Activated CD8-positive, alpha-beta memory T cell treated with anti-CD3 and anti-CD28 coated beads for 4 hours (primary cell): Measurements from ENCODE around the gene CDC42SE2.
"Not testable (repeated sequence)": the region's sequence is repeated elsewhere in the genome, so short reads cannot be mapped to it uniquely, and the experiment has no call there.

Experiments
- DNase-seq, 2 donors: peaks; one replicate each; pipeline ENCODE4 v3.0.0-alpha.2; 2020; ENCODE audit warnings: low read depth in 2 of 2

CDC42SE2 gene

GRCh38 chr5:131389869-131390265, 126.0 kb downstream of the CDC42SE2 start:
- DNase-seq: no peak

- no peak for DNase-seq
Observed at GRCh38 chr5:131392466-131393095, 128.7 kb downstream of the CDC42SE2 start.

- DNase-seq: no peak
Observed at GRCh38 chr5:131393498-131393968, 129.7 kb downstream of the CDC42SE2 start.

- peak in 1 of 2 donors; percentile 25 for DNase-seq
Observed at GRCh38 chr5:131394128-131394527, 130.3 kb downstream of the CDC42SE2 start.

GRCh38 chr5:131396015-131396414, 132.2 kb downstream of the CDC42SE2 start:
- DNase-seq: no peak

GRCh38 chr5:131396630-131397273, 132.9 kb downstream of the CDC42SE2 start:
- no peak for DNase-seq

- DNase-seq: not testable (repeated sequence)
Observed at GRCh38 chr5:131399007-131399406, 135.2 kb downstream of the CDC42SE2 start.

- no peak for DNase-seq
Observed at GRCh38 chr5:131400585-131400984, 136.7 kb downstream of the CDC42SE2 start.

GRCh38 chr5:131405674-131406073, 141.8 kb downstream of the CDC42SE2 start:
- DNase-seq: no peak

- DNase-seq: no peak
Observed at GRCh38 chr5:131406076-131406475, 142.2 kb downstream of the CDC42SE2 start.

- no peak for DNase-seq
Observed at GRCh38 chr5:131406975-131407638, 143.3 kb downstream of the CDC42SE2 start.

- DNase-seq: no peak
Observed at GRCh38 chr5:131413605-131414559, 150.0 kb downstream of the CDC42SE2 start.

GRCh38 chr5:131416729-131417128, 152.9 kb downstream of the CDC42SE2 start:
- DNase-seq: no peak

GRCh38 chr5:131417240-131417869, 153.5 kb downstream of the CDC42SE2 start:
- peak; percentile 59 to 69 for DNase-seq

- DNase-seq: no peak
Observed at GRCh38 chr5:131418846-131419245, 155.0 kb downstream of the CDC42SE2 start.

- no peak for DNase-seq
Observed at GRCh38 chr5:131419877-131420276, 156.0 kb downstream of the CDC42SE2 start.

- no peak for DNase-seq
Observed at GRCh38 chr5:131423056-131423455, 159.2 kb downstream of the CDC42SE2 start.

- DNase-seq: no peak
Observed at GRCh38 chr5:131426011-131426410, 162.2 kb downstream of the CDC42SE2 start.

- no peak for DNase-seq
Observed at GRCh38 chr5:131430794-131431193, 166.9 kb downstream of the CDC42SE2 start.

GRCh38 chr5:131431794-131432193, 167.9 kb downstream of the CDC42SE2 start:
- no peak for DNase-seq

GRCh38 chr5:131433109-131433508, 169.3 kb downstream of the CDC42SE2 start:
- DNase-seq: no peak
